Measurements from ENCODE around the gene GRID1. TPM values are rescaled to one million over a fixed set of nuclear protein-coding genes. Genes with fewer than 3 reads are reported as not detected.

Gene GRID1
- total RNA-seq, 1 donor from 2014 or later = 9.2 TPM

DNA sequence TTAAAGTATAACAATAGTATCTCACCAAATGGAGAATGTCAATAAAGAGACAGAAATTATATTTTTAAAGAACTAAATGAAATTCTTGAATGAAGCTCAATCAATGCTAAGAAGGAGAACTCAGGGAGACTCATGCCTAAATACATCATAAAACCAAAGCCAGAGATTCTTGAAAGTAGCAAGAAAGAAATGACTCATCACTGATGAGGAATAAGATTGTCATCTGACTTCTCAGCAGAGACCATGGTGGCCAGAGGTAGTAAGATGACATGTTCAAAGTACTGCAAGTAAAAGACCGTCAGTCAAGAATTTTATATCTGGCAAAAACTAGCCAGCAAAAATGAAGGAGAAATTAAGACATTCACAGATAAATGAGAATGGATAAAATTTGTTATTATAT lies 399.0 kb downstream of the GRID1 start:
- Mint-ChIP-seq H3K27ac (no peak overlapping the region), H3K4me1 (ENCODE audit: unreplicated experiment) (no peaks in the 10 kb centered on the region), H3K9me3 (peaks cover 6% of the 10 kb centered on the region), H3K36me3 (no peaks in the 10 kb centered on the region), H3K27me3 (peaks cover 10% of the 10 kb centered on the region), H3K4me3 (no peak overlapping the region)
- TF ChIP-seq, protein P1, sequence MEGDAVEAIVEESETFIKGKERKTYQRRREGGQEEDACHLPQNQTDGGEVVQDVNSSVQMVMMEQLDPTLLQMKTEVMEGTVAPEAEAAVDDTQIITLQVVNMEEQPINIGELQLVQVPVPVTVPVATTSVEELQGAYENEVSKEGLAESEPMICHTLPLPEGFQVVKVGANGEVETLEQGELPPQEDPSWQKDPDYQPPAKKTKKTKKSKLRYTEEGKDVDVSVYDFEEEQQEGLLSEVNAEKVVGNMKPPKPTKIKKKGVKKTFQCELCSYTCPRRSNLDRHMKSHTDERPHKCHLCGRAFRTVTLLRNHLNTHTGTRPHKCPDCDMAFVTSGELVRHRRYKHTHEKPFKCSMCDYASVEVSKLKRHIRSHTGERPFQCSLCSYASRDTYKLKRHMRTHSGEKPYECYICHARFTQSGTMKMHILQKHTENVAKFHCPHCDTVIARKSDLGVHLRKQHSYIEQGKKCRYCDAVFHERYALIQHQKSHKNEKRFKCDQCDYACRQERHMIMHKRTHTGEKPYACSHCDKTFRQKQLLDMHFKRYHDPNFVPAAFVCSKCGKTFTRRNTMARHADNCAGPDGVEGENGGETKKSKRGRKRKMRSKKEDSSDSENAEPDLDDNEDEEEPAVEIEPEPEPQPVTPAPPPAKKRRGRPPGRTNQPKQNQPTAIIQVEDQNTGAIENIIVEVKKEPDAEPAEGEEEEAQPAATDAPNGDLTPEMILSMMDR (conservative IDR thresholded peaks at IDR 0.05) = no peak
- no peak for DNase-seq (ENCODE audit: extremely low spot score, unreplicated experiment)

DNA sequence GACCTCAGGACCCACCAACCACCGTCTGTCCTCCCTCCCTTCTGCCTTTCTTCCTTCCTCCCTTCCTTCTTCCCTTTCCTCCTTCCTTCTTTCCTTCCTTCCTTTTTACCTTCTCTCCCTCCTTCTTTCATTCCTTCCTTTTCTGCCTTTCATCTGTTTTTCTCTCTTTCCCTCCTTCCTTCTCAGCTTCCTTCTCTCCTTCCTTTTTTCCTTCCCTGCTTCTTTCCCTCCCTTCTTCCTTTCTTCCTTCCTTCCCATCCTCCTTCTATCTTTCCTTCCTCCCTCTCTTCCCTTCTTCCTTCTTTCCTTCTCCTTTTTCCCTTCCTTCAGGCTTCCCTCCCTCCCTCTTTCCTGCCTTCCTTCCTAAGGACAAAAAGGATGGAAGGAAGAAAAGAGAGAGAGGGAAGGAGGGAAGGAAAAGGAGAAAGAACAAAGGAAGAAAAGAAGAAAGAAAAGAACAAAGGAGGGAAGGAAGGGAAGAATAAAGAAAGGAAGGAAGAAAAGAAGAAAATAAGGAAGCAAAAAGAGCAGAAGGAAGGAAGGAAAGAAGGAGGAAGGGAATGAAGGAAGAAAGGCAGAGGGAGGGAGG lies 405.0 kb downstream of the GRID1 start:
- H3K27ac Mint-ChIP-seq = no peak overlapping the region
- peaks cover 13% of the 10 kb centered on the region for H3K27me3 Mint-ChIP-seq
- TF ChIP-seq, protein P1 (conservative IDR thresholded peaks at IDR 0.05) = no peak
- H3K36me3 Mint-ChIP-seq = no peaks in the 10 kb centered on the region
- H3K9me3 Mint-ChIP-seq = peaks cover 6% of the 10 kb centered on the region
- DNase-seq (ENCODE audit: extremely low spot score, unreplicated experiment) = no peak
- H3K4me3 Mint-ChIP-seq = no peak overlapping the region
- no peaks in the 10 kb centered on the region for H3K4me1 Mint-ChIP-seq (ENCODE audit: unreplicated experiment)

DNA sequence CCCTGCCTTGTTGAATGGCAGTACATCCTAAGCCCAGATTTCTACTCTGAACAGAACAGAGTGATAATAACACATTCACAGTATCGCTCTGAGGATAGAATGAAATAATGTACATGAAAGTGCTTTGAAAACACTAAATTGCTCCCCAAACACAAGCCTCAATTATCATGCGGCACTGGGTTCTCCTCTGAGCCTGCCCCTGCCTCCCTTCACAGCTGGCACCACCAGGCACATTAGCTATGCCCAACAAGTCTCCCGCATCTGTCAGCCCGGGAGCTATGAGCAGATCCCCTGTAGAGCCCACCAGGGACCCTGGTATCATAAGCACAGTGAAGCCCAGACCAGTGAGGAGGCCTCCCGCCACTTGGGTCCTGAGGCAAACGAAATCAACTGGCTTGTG lies 405.5 kb downstream of the GRID1 start:
- TF ChIP-seq, protein P1 (conservative IDR thresholded peaks at IDR 0.05) = no peak
- H3K4me1 Mint-ChIP-seq (ENCODE audit: unreplicated experiment) = no peaks in the 10 kb centered on the region
- no peak for DNase-seq (ENCODE audit: extremely low spot score, unreplicated experiment)
- H3K27ac Mint-ChIP-seq = no peak overlapping the region
- H3K27me3 Mint-ChIP-seq = peaks cover 13% of the 10 kb centered on the region
- H3K36me3 Mint-ChIP-seq = no peaks in the 10 kb centered on the region
- peaks cover 6% of the 10 kb centered on the region for H3K9me3 Mint-ChIP-seq
- H3K4me3 Mint-ChIP-seq = no peak overlapping the region

DNA sequence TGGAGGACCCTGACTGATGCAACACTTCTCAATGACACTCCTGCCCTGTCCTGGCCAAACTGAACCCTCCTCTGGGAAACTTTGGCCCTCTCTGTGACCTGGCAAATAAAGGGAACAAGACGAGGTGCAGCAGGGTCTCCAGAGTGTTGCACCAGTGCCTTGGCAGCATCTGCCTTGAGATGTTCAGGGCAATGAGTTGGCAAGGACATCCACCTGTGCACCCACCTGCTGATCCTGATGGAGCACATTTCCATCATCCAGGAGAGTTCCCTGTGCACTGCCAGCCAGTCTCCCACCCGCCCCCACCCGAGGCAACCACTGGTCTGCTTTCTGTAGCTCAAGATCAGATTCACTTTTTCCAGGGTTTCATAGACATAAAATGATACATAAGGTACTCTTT lies 407.4 kb downstream of the GRID1 start:
- peaks cover 13% of the 10 kb centered on the region for H3K27me3 Mint-ChIP-seq
- H3K36me3 Mint-ChIP-seq = no peaks in the 10 kb centered on the region
- H3K4me3 Mint-ChIP-seq = no peak overlapping the region
- H3K27ac Mint-ChIP-seq = no peak overlapping the region
- no peaks in the 10 kb centered on the region for H3K4me1 Mint-ChIP-seq (ENCODE audit: unreplicated experiment)
- DNase-seq (ENCODE audit: extremely low spot score, unreplicated experiment) = no peak
- TF ChIP-seq, protein P1 (conservative IDR thresholded peaks at IDR 0.05) = no peak
- peaks cover 6% of the 10 kb centered on the region for H3K9me3 Mint-ChIP-seq

DNA sequence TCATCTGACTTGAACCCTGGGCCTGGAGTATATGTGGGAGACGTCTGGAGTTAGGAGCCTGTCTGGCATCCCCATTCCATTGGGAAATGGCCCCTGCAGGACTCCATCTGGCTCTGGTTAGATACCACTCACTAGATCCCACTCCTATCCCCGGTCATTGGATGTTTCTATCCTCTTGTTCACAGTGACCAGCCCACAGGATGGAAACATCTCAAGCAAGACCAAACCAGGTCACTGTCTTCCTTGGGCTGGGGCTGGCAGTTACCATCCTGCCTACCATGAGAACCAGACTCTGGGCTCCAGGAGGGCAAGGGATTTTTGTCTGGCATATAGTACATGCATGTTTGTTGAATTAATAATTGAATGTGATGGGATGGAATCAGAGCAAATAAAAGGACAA lies 415.7 kb downstream of the GRID1 start:
- H3K4me3 Mint-ChIP-seq = no peak overlapping the region
- no peaks in the 10 kb centered on the region for H3K4me1 Mint-ChIP-seq (ENCODE audit: unreplicated experiment)
- H3K27me3 Mint-ChIP-seq = no peaks in the 10 kb centered on the region
- H3K9me3 Mint-ChIP-seq = no peaks in the 10 kb centered on the region
- no peak for DNase-seq (ENCODE audit: extremely low spot score, unreplicated experiment)
- TF ChIP-seq, protein P1 (conservative IDR thresholded peaks at IDR 0.05) = no peak
- no peaks in the 10 kb centered on the region for H3K36me3 Mint-ChIP-seq
- no peak overlapping the region for H3K27ac Mint-ChIP-seq

Data from type B pancreatic cell (in vitro differentiated cells).